HepG2 (cell line): ENCODE measurements around the gene CHRM2. TPM values are rescaled to one million over a fixed set of nuclear protein-coding genes. Genes with fewer than 3 reads are reported as not detected.

ENCODE experiments used
- ATAC-seq: fragments of 200-7000 bp; cut with Tn5 transposase; 3 replicates; pipeline ENCODE4 v1.9.1; 2020; ENCODE audit warnings: mild to moderate bottlenecking, moderate library complexity
- BruUV-seq: library from RNA; stranded (reverse); fragments of 400-500 nt; replicated peaks from 2 replicates; lab custom pipeline; 2021; lab: Mats Ljungman, UMichigan
- CTCF ChIA-PET: fragments of 300-600 bp; formaldehyde crosslinking; extraction: SDS; loops from one replicate; lab custom pipeline; 2021; ENCODE audit warnings: low total read pairs, inconsistent platforms, low intra/inter-chr PET ratio; lab: Yijun Ruan, JAX
- POLR2A ChIA-PET: fragments of 350-600 bp; sonication (Branson Sonifier 250); formaldehyde crosslinking; loops from one replicate; lab custom pipeline; 2020; ENCODE audit warnings: antibody characterized with exemption, inconsistent platforms; lab: Yijun Ruan, JAX
- DNase-seq: peaks from one replicate; pipeline ENCODE4 v3.0.0-alpha.2; 2015; ENCODE audit warnings: low spot score
- FAIRE-seq: peaks from 3 replicates; lab custom pipeline; 2011; peaks lifted over from hg19 to GRCh38; lab: Jason Lieb, UNC
- H2AFZ ChIP-seq: one replicate; pipeline ENCODE4 v1.6.1; 2011; ENCODE audit warnings: low read length, inconsistent platforms
- H3K27ac ChIP-seq: fragments of 300-600 bp; 3 replicates; pipeline ENCODE4 v1.8.0; 2011; ENCODE audit warnings: mixed run types, mild to moderate bottlenecking, mixed read lengths, low read length, inconsistent platforms; ENCODE audit not compliant: insufficient read depth; ENCODE audit errors: extremely low read length
- H3K27me3 ChIP-seq, 2 experiments: fragments of 200-600 bp in 1 of 2; 2 replicates in 1 of 2; 3 replicates in 1 of 2; pipeline versions ENCODE4 v1.6.0 to v1.8.0; 2011; ENCODE audit warnings: low read length in 2 of 2, mild to moderate bottlenecking in 2 of 2, moderate library complexity in 2 of 2, inconsistent platforms in 1 of 2; ENCODE audit not compliant: insufficient read depth in 2 of 2, control insufficient read depth in 1 of 2
- H3K36me3 ChIP-seq, 2 experiments: fragments of 200-600 bp in 1 of 2; replicated peaks in 1 of 2; 2 replicates in 1 of 2; 3 replicates in 1 of 2; pipeline versions ENCODE4 v1.5.1 to v1.8.0; 2011; ENCODE audit warnings: low read length in 2 of 2, inconsistent platforms in 1 of 2; ENCODE audit not compliant: insufficient read depth in 2 of 2, control insufficient read depth in 1 of 2
- H3K4me1 ChIP-seq: 2 replicates; pipeline ENCODE4 v1.5.1; 2012; ENCODE audit warnings: low read length, inconsistent platforms; ENCODE audit not compliant: insufficient read depth
- H3K4me2 ChIP-seq: 2 replicates; pipeline ENCODE4 v1.6.0; 2011; ENCODE audit warnings: low read depth, low read length, inconsistent platforms
- H3K4me3 ChIP-seq, 3 experiments: fragments of 200-600 bp in 1 of 3; sonication (generic), shearing (Covaris generic) in 1 of 3; replicated peaks in 1 of 3; 2 replicates each; pipeline ENCODE4 v1.5.1; 2011 to 2016; ENCODE audit warnings: low read length in 3 of 3, inconsistent platforms in 2 of 3, low read depth in 2 of 3, mild to moderate bottlenecking in 2 of 3, control low read depth in 1 of 3, mixed read lengths in 1 of 3; ENCODE audit not compliant: insufficient read depth in 1 of 3
- H3K79me2 ChIP-seq: one replicate; pipeline ENCODE4 v1.6.1; 2011; ENCODE audit warnings: low read length, inconsistent platforms; ENCODE audit not compliant: insufficient read depth
- H3K9ac ChIP-seq: 2 replicates; pipeline ENCODE4 v1.6.0; 2011; ENCODE audit warnings: mild to moderate bottlenecking, low read depth, low read length, inconsistent platforms; ENCODE audit not compliant: insufficient read depth
- H3K9me3 ChIP-seq: 2 replicates; pipeline ENCODE4 v1.5.1; 2012; ENCODE audit warnings: mild to moderate bottlenecking, low read length
- H4K20me1 ChIP-seq: 2 replicates; pipeline ENCODE4 v1.6.0; 2011; ENCODE audit warnings: inconsistent platforms, mild to moderate bottlenecking, low read length, moderate library complexity; ENCODE audit not compliant: insufficient read depth
- ATRX ChIP-seq: sonication (generic); formaldehyde crosslinking; IDR thresholded peaks from 2 replicates; pipeline ENCODE4 v1.4.0; 2020; ENCODE audit warnings: missing genetic modification reagents, borderline replicate concordance
- HOXA7 ChIP-seq: sonication (generic); formaldehyde crosslinking; IDR thresholded peaks from 2 replicates; pipeline ENCODE4 v1.8.1; 2022; ENCODE audit warnings: mild to moderate bottlenecking, missing genetic modification reagents, moderate library complexity
- NKX3-1 ChIP-seq: sonication (generic); formaldehyde crosslinking; IDR thresholded peaks from 2 replicates; pipeline ENCODE4 v1.5.0; 2020; ENCODE audit warnings: missing genetic modification reagents
- RAD21 ChIP-seq: fragments of 450-650 bp; formaldehyde crosslinking; IDR thresholded peaks from 2 replicates; pipeline ENCODE4 v1.5.0; 2020; ENCODE audit warnings: mild to moderate bottlenecking
- RFX5 ChIP-seq: IDR thresholded peaks from 2 replicates; pipeline ENCODE4 v1.6.1; 2011; ENCODE audit warnings: low read depth, low read length, improper control_type of control experiment
- SNAI1 ChIP-seq: sonication (generic); formaldehyde crosslinking; IDR thresholded peaks from 2 replicates; pipeline ENCODE4 v1.5.0; 2020; ENCODE audit warnings: mild to moderate bottlenecking, missing genetic modification reagents, borderline replicate concordance
- TGIF2 ChIP-seq: IDR thresholded peaks from 2 replicates; pipeline ENCODE4 v1.6.1; 2016; ENCODE audit warnings: control low read depth, missing compliant biosample characterization
- ZNF281 ChIP-seq: sonication (generic); formaldehyde crosslinking; IDR thresholded peaks from 2 replicates; pipeline ENCODE4 v1.4.0; 2020; ENCODE audit warnings: missing genetic modification reagents, borderline replicate concordance
- ZNF282 ChIP-seq: fragments of 450-650 bp; IDR thresholded peaks from 2 replicates; pipeline ENCODE4 v1.6.1; 2018; ENCODE audit not compliant: partially characterized antibody
- ZNF672 ChIP-seq: sonication (generic); formaldehyde crosslinking; IDR thresholded peaks from 2 replicates; pipeline ENCODE4 v1.8.1; 2022; ENCODE audit warnings: missing genetic modification reagents
- ZNF749 ChIP-seq: sonication (generic); formaldehyde crosslinking; IDR thresholded peaks from 2 replicates; pipeline ENCODE4 v1.8.0; 2022; ENCODE audit warnings: mild to moderate bottlenecking, missing genetic modification reagents, moderate library complexity, borderline replicate concordance
- WGBS: methylation state at CpG from one replicate; pipeline ENCODE4 v1.1.6; 2017; ENCODE audit warnings: low lambda C conversion rate; 5-methylcytosine and 5-hydroxymethylcytosine counted together
- in situ Hi-C: cut with HindIII; loops from 2 replicates; pipeline ENCODE4 v1.10.0; 2017; ENCODE audit warnings: low pct_unique_long_range_greater_than_20kb; ENCODE audit not compliant: extremely low pct_ligation_motif_present
- intact Hi-C: fragments of 100-400 bp; cut with micrococcal nuclease; formaldehyde crosslinking; loops from one replicate; pipeline ENCODE4 v1.10.0; 2022; ENCODE audit not compliant: unreplicated experiment
- polyA plus RNA-seq, 8 experiments: library from polyadenylated mRNA; depleted of rRNA in 3 of 8; stranded (reverse) in 7 of 8; unstranded in 1 of 8; fragments of >200 nt; fragmentation: Illumina TruSeq in 4 of 8; extraction: Trizol in 4 of 8; gene quantifications; 2 replicates each; pipeline versions ENCODE4 v1.2.1 to v1.2.3, GENCODE V29; 2011 to 2016; ENCODE audit warnings: low read depth in 4 of 8, missing spikeins in 1 of 8, mixed read lengths in 1 of 8; ENCODE audit not compliant: insufficient read depth in 1 of 8
- total RNA-seq, 5 experiments: library from RNA; depleted of rRNA; stranded (reverse); fragments of >200 nt; fragmentation: Illumina TruSeq; extraction: Trizol; gene quantifications; 2 replicates each; pipeline ENCODE4 v1.2.3, GENCODE V29; 2016; ENCODE audit warnings: low read depth in 1 of 5

The CHRM2 gene
- total and polyA plus RNA-seq, 2 of the 13 experiments (the other 11 are each of a cell fraction or from before 2014, with no cell fraction given): not detected

- no TSS peak for BruUV-seq
- intact Hi-C loops (no loop called here), in situ Hi-C loops (no loop called here)
- Histone ChIP-seq H3K27ac (no peak overlapping the region), H2AFZ (no peak overlapping the region), H3K4me2 (no peak overlapping the region), H3K4me3 (no peak overlapping the region), H3K9me3 (no peaks in the 10 kb centered on the region), H3K27me3 (no peaks in the 10 kb centered on the region), H3K4me1 (no peaks in the 10 kb centered on the region), H4K20me1 (no peaks in the 10 kb centered on the region), H3K36me3 (no peaks in the 10 kb centered on the region), H3K9ac (no peak overlapping the region), H3K79me2 (no peaks in the 10 kb centered on the region)
- TF ChIP-seq ZNF749 (CRISPR knock-in tag): no peak
- TF ChIP-seq NKX3-1: no peak
- no peak for TF ChIP-seq RFX5
- no peak for TF ChIP-seq RAD21 (CRISPR knock-in tag)
- TF ChIP-seq HOXA7: no peak
- TF ChIP-seq ZNF672 (CRISPR knock-in tag): no peak
- TF ChIP-seq TGIF2 (CRISPR knock-in tag): no peak
- FAIRE-seq: no peak
- WGBS: 2% methylated on average over 2 of the region's 2 CpGs
- ChIA-PET CTCF (no interaction called here), POLR2A (no interaction called here)
- no peak for DNase-seq
- ATAC-seq: no peak
These were observed 9.5 kb downstream of the CHRM2 start for GRCh38 chr7:136877990-136878389.

GRCh38 chr7:136878878-136879277 lies 10.4 kb downstream of the CHRM2 start:
- POLR2A ChIA-PET: no interaction called here
- ATAC-seq: no peak
- H3K9me3 ChIP-seq: no peaks in the 10 kb centered on the region
- CTCF ChIA-PET: no interaction called here
- no peaks in the 10 kb centered on the region for H4K20me1 ChIP-seq
- H3K4me1 ChIP-seq: no peaks in the 10 kb centered on the region
- no TSS peak for BruUV-seq
- DNase-seq: no peak
- no peak overlapping the region for H3K9ac ChIP-seq
- in situ Hi-C loops (no loop called here), intact Hi-C loops (no loop called here)
- TF ChIP-seq ZNF282: no peak
- no peak for TF ChIP-seq ZNF281 (CRISPR knock-in tag)
- no peak for TF ChIP-seq SNAI1 (CRISPR knock-in tag)
- TF ChIP-seq ATRX (CRISPR knock-in tag): no peak
- H2AFZ ChIP-seq: no peak overlapping the region
- H3K36me3 ChIP-seq: no peaks in the 10 kb centered on the region
- no peak overlapping the region for H3K27ac ChIP-seq
- no peak overlapping the region for H3K4me2 ChIP-seq
- H3K4me3 ChIP-seq: no peak overlapping the region
- WGBS: 0% methylated on average over 1 of the region's 1 CpG
- no peak for FAIRE-seq
- no peaks in the 10 kb centered on the region for H3K27me3 ChIP-seq
- H3K79me2 ChIP-seq: no peaks in the 10 kb centered on the region
